MM.1S (cell line): ENCODE measurements around the gene HMGA1.
"Not testable (repeated sequence)": the region's sequence is repeated elsewhere in the genome, so short reads cannot be mapped to it uniquely, and the experiment has no call there.

Experiments
- DNase-seq: peaks from one replicate; pipeline ENCODE4 v3.0.0-alpha.2; 2015
- H2AFZ ChIP-seq: fragments of 300-600 bp; sonication (generic); 2 replicates; pipeline ENCODE4 v1.6.0; 2016; ENCODE audit warnings: antibody characterized with exemption, low read length
- H3F3A ChIP-seq: fragments of 300-600 bp; sonication (generic); 2 replicates; pipeline ENCODE4 v1.6.1; 2016; ENCODE audit warnings: mild to moderate bottlenecking, antibody characterized with exemption, low read length, moderate library complexity, mixed read lengths; ENCODE audit not compliant: insufficient read depth
- H3K27ac ChIP-seq: fragments of 300-600 bp; sonication (generic); 2 replicates; pipeline ENCODE4 v1.5.1; 2016; ENCODE audit warnings: mild to moderate bottlenecking, low read length
- H3K27me3 ChIP-seq: fragments of 300-600 bp; sonication (generic); replicated peaks from 2 replicates; pipeline ENCODE4 v1.6.0; 2016; ENCODE audit warnings: low read length; ENCODE audit not compliant: insufficient read depth
- H3K36me3 ChIP-seq: fragments of 300-600 bp; sonication (generic); replicated peaks from 2 replicates; pipeline ENCODE4 v1.6.1; 2016; ENCODE audit warnings: mild to moderate bottlenecking, low read length, mixed read lengths; ENCODE audit not compliant: insufficient read depth
- H3K4me1 ChIP-seq: fragments of 300-600 bp; sonication (generic); 2 replicates; pipeline ENCODE4 v1.6.1; 2016; ENCODE audit warnings: low read length, mixed read lengths
- H3K4me2 ChIP-seq: fragments of 300-600 bp; sonication (generic); 2 replicates; pipeline ENCODE4 v1.6.0; 2016; ENCODE audit warnings: low read depth, low read length
- H3K4me3 ChIP-seq: fragments of 300-600 bp; sonication (generic); 2 replicates; pipeline ENCODE4 v1.5.1; 2016; ENCODE audit warnings: low read length, mixed read lengths
- H3K79me2 ChIP-seq: fragments of 300-600 bp; sonication (generic); 2 replicates; pipeline ENCODE4 v1.6.1; 2016; ENCODE audit warnings: mixed run types, low read length, mixed read lengths
- H3K9ac ChIP-seq: fragments of 300-600 bp; sonication (generic); 2 replicates; pipeline ENCODE4 v1.6.1; 2016; ENCODE audit warnings: low read length, mixed read lengths
- H3K9me2 ChIP-seq: fragments of 300-600 bp; sonication (generic); replicated peaks from 2 replicates; pipeline ENCODE4 v1.6.1; 2016; ENCODE audit warnings: mild to moderate bottlenecking, low read length, mixed read lengths; ENCODE audit not compliant: insufficient read depth
- H3K9me3 ChIP-seq: fragments of 300-600 bp; sonication (generic); replicated peaks from 2 replicates; pipeline ENCODE4 v1.6.1; 2016; ENCODE audit warnings: mild to moderate bottlenecking, low read length, mixed read lengths; ENCODE audit not compliant: insufficient read depth
- H4K20me1 ChIP-seq: fragments of 300-600 bp; sonication (generic); 2 replicates; pipeline ENCODE4 v1.6.1; 2016; ENCODE audit warnings: mild to moderate bottlenecking, low read length, moderate library complexity, mixed read lengths; ENCODE audit not compliant: insufficient read depth
- CTCF ChIP-seq: fragments of 300-600 bp; sonication (generic); IDR thresholded peaks from 2 replicates; pipeline ENCODE4 v1.5.1; 2016; ENCODE audit warnings: antibody characterized with exemption, low read length, mixed read lengths
- EZH2 ChIP-seq: fragments of 300-600 bp; sonication (generic); optimal IDR thresholded peaks from 2 replicates; pipeline ENCODE3; 2017; ENCODE audit warnings: low read depth, mild to moderate bottlenecking, antibody characterized with exemption, low read length, mixed read lengths
- EZH2phosphoT487 ChIP-seq: fragments of 300-600 bp; sonication (generic); IDR thresholded peaks from 2 replicates; pipeline ENCODE4 v1.6.1; 2018; ENCODE audit warnings: antibody characterized with exemption, low read length

Gene HMGA1

GRCh38 chr6:34259529-34260069, 22.9 kb downstream of the HMGA1 start:
- no peaks in the 10 kb centered on the region for H3K9me3 ChIP-seq
- H3K27me3 ChIP-seq, result no peaks in the 10 kb centered on the region
- no peak overlapping the region for H3K27ac ChIP-seq

GRCh38 chr6:34260576-34261267, 24.0 kb downstream of the HMGA1 start:
- Histone ChIP-seq H3K9ac (no peak overlapping the region), H3F3A (no peaks in the 10 kb centered on the region), H4K20me1 (no peaks in the 10 kb centered on the region), H3K27ac (no peak overlapping the region), H3K9me2 (no peaks in the 10 kb centered on the region), H3K36me3 (no peaks in the 10 kb centered on the region), H3K4me2 (no peak overlapping the region), H2AFZ (no peak overlapping the region), H3K4me1 (no peaks in the 10 kb centered on the region), H3K4me3 (no peak overlapping the region), H3K9me3 (no peaks in the 10 kb centered on the region), H3K27me3 (no peaks in the 10 kb centered on the region), H3K79me2 (no peaks in the 10 kb centered on the region)
- no peak for DNase-seq
- TF ChIP-seq CTCF (no peak), EZH2 (no peak), EZH2phosphoT487 (no peak)

More at GRCh38 chr6:34259529-34260069, 22.9 kb downstream of the HMGA1 start:
- no peaks in the 10 kb centered on the region for H3K4me1 ChIP-seq
- H3K36me3 ChIP-seq, result no peaks in the 10 kb centered on the region
- no peak overlapping the region for H2AFZ ChIP-seq
- H3K9ac ChIP-seq, result no peak overlapping the region
- DNase-seq, result no peak
- H3F3A ChIP-seq, result no peaks in the 10 kb centered on the region
- no peaks in the 10 kb centered on the region for H4K20me1 ChIP-seq
- no peak overlapping the region for H3K4me2 ChIP-seq
- H3K79me2 ChIP-seq, result no peaks in the 10 kb centered on the region
- no peaks in the 10 kb centered on the region for H3K9me2 ChIP-seq
- TF ChIP-seq CTCF (no peak), EZH2phosphoT487 (no peak), EZH2 (no peak)
- H3K4me3 ChIP-seq, result no peak overlapping the region

GRCh38 chr6:34263484-34263883, 26.8 kb downstream of the HMGA1 start:
- H3K36me3 ChIP-seq, H3K9me3 ChIP-seq, H3K4me2 ChIP-seq, H3K79me2 ChIP-seq, H3K4me3 ChIP-seq, H3K27ac ChIP-seq, H3K27me3 ChIP-seq, H3K9ac ChIP-seq, H3F3A ChIP-seq, H2AFZ ChIP-seq, H3K4me1 ChIP-seq, H3K9me2 ChIP-seq, H4K20me1 ChIP-seq, DNase-seq: not testable (repeated sequence)

GRCh38 chr6:34267746-34268145, 31.1 kb downstream of the HMGA1 start:
- no peaks in the 10 kb centered on the region for H3K4me1 ChIP-seq
- H3K79me2 ChIP-seq, result no peaks in the 10 kb centered on the region
- no peak overlapping the region for H3K4me2 ChIP-seq
- H3K4me3 ChIP-seq, result no peak overlapping the region
- H2AFZ ChIP-seq, result no peak overlapping the region
- H3K27me3 ChIP-seq, result no peaks in the 10 kb centered on the region
- no peak for DNase-seq
- H4K20me1 ChIP-seq, result no peaks in the 10 kb centered on the region
- no peaks in the 10 kb centered on the region for H3F3A ChIP-seq
- no peaks in the 10 kb centered on the region for H3K9me3 ChIP-seq
- H3K9ac ChIP-seq, result no peak overlapping the region
- no peaks in the 10 kb centered on the region for H3K36me3 ChIP-seq
- no peak for TF ChIP-seq EZH2
- no peak for TF ChIP-seq CTCF
- TF ChIP-seq EZH2phosphoT487, result no peak
- H3K27ac ChIP-seq, result no peak overlapping the region
- H3K9me2 ChIP-seq, result no peaks in the 10 kb centered on the region

GRCh38 chr6:34269132-34269531, 32.5 kb downstream of the HMGA1 start:
- not testable (repeated sequence) for H3K27me3 ChIP-seq, H3K4me2 ChIP-seq, H3K9me2 ChIP-seq, H3K36me3 ChIP-seq, H3K4me3 ChIP-seq, H3K9me3 ChIP-seq, H3K4me1 ChIP-seq, H3K27ac ChIP-seq, H3K79me2 ChIP-seq, H2AFZ ChIP-seq, H3F3A ChIP-seq, H3K9ac ChIP-seq, H4K20me1 ChIP-seq, DNase-seq
